AG09319 (cell line): ENCODE results near the gene NPPC.
"Not testable (repeated sequence)": the region's sequence is repeated elsewhere in the genome, so short reads cannot be mapped to it uniquely, and the experiment has no call there.

ENCODE experiments used
- DNase-seq: peaks from one replicate; pipeline ENCODE4 v3.0.0-alpha.2; 2010; ENCODE audit warnings: low read depth; ENCODE audit errors: extremely low read depth
- CTCF ChIP-seq: IDR thresholded peaks from 2 replicates; pipeline ENCODE4 v1.5.1; 2011; ENCODE audit warnings: low read depth, mild to moderate bottlenecking, inconsistent platforms, low read length, moderate library complexity

Gene NPPC

GRCh38 chr2:231960810-231961348 lies 34.7 kb upstream of the NPPC start:
- no peak for DNase-seq
- TF ChIP-seq CTCF: no peak

- no peak for DNase-seq
- no peak for TF ChIP-seq CTCF
Measured at GRCh38 chr2:231957913-231958763, 31.9 kb upstream of the NPPC start.

- no peak for TF ChIP-seq CTCF
- no peak for DNase-seq
Measured at GRCh38 chr2:231955758-231956472, 29.7 kb upstream of the NPPC start.

GRCh38 chr2:231951452-231952035 lies 25.3 kb upstream of the NPPC start:
- DNase-seq: no peak
- no peak for TF ChIP-seq CTCF

GRCh38 chr2:231947694-231948093 lies 21.5 kb upstream of the NPPC start:
- TF ChIP-seq CTCF: no peak
- no peak for DNase-seq

- DNase-seq: not testable (repeated sequence)
Measured at GRCh38 chr2:231947112-231947511, 20.9 kb upstream of the NPPC start.

- TF ChIP-seq CTCF: no peak
- DNase-seq: no peak
Measured at GRCh38 chr2:231946241-231946814, 20.1 kb upstream of the NPPC start.
